Neural cell (in vitro differentiated cells): Measurements from ENCODE around the gene CTSH.
A peak's percentile ranks its signal among the peaks of the same experiment; 100 is the strongest.

Experiments
- EP300 ChIP-seq: fragments of 450-650 bp; conservative IDR thresholded peaks from 2 replicates; pipeline ENCODE4 v1.6.1; 2014; ENCODE audit warnings: antibody characterized with exemption, mild to moderate bottlenecking, moderate library complexity; ENCODE audit not compliant: poor library complexity, severe bottlenecking
- EZH2 ChIP-seq: fragments of 200-600, 300-800 bp; shearing (Covaris generic), sonication (generic); IDR thresholded peaks from 2 replicates; pipeline ENCODE4 v1.6.1; 2014; ENCODE audit warnings: antibody characterized with exemption, low read length, borderline replicate concordance, mild to moderate bottlenecking; ENCODE audit not compliant: insufficient read depth, poor library complexity, severe bottlenecking
- POLR2AphosphoS5 ChIP-seq: IDR thresholded peaks from 2 replicates; pipeline ENCODE4 v1.6.1; 2012
- RAD21 ChIP-seq: fragments of 450-650 bp; conservative IDR thresholded peaks from 2 replicates; pipeline ENCODE4 v1.6.1; 2014; ENCODE audit warnings: antibody characterized with exemption, mild to moderate bottlenecking, moderate library complexity
- TAF1 ChIP-seq: IDR thresholded peaks from 2 replicates; pipeline ENCODE4 v1.6.1; 2012; ENCODE audit warnings: low read depth
- TF ChIP-seq, protein P1 (sequence below): fragments of 450-650 bp; IDR thresholded peaks from 2 replicates; pipeline ENCODE4 v1.5.1; 2014; ENCODE audit warnings: antibody characterized with exemption, mild to moderate bottlenecking, moderate library complexity; ENCODE audit not compliant: poor library complexity, severe bottlenecking
- TF ChIP-seq, protein P2 (sequence below): IDR thresholded peaks from 2 replicates; pipeline ENCODE4 v1.6.1; 2012; ENCODE audit warnings: borderline replicate concordance

- TF ChIP-seq RAD21 (no peak), EZH2 (no peak), EP300 (no peak), POLR2AphosphoS5 (peak; percentile 8), TAF1 (no peak)
- TF ChIP-seq, protein P1, sequence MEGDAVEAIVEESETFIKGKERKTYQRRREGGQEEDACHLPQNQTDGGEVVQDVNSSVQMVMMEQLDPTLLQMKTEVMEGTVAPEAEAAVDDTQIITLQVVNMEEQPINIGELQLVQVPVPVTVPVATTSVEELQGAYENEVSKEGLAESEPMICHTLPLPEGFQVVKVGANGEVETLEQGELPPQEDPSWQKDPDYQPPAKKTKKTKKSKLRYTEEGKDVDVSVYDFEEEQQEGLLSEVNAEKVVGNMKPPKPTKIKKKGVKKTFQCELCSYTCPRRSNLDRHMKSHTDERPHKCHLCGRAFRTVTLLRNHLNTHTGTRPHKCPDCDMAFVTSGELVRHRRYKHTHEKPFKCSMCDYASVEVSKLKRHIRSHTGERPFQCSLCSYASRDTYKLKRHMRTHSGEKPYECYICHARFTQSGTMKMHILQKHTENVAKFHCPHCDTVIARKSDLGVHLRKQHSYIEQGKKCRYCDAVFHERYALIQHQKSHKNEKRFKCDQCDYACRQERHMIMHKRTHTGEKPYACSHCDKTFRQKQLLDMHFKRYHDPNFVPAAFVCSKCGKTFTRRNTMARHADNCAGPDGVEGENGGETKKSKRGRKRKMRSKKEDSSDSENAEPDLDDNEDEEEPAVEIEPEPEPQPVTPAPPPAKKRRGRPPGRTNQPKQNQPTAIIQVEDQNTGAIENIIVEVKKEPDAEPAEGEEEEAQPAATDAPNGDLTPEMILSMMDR = no peak
- TF ChIP-seq, protein P2, sequence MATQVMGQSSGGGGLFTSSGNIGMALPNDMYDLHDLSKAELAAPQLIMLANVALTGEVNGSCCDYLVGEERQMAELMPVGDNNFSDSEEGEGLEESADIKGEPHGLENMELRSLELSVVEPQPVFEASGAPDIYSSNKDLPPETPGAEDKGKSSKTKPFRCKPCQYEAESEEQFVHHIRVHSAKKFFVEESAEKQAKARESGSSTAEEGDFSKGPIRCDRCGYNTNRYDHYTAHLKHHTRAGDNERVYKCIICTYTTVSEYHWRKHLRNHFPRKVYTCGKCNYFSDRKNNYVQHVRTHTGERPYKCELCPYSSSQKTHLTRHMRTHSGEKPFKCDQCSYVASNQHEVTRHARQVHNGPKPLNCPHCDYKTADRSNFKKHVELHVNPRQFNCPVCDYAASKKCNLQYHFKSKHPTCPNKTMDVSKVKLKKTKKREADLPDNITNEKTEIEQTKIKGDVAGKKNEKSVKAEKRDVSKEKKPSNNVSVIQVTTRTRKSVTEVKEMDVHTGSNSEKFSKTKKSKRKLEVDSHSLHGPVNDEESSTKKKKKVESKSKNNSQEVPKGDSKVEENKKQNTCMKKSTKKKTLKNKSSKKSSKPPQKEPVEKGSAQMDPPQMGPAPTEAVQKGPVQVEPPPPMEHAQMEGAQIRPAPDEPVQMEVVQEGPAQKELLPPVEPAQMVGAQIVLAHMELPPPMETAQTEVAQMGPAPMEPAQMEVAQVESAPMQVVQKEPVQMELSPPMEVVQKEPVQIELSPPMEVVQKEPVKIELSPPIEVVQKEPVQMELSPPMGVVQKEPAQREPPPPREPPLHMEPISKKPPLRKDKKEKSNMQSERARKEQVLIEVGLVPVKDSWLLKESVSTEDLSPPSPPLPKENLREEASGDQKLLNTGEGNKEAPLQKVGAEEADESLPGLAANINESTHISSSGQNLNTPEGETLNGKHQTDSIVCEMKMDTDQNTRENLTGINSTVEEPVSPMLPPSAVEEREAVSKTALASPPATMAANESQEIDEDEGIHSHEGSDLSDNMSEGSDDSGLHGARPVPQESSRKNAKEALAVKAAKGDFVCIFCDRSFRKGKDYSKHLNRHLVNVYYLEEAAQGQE = no peak
Measured at GRCh38 chr15:78904599-78905358, 40.1 kb downstream of the CTSH start.
